Body of pancreas (tissue), 4 donors: Measurements from ENCODE around the gene PROB1. TPM values are rescaled to one million over a fixed set of nuclear protein-coding genes. Genes with fewer than 3 reads are reported as not detected.
A peak's percentile ranks its signal among the peaks of the same experiment; 100 is the strongest.

Experiments used
- ATAC-seq: fragments of 150-250 bp; one replicate; pipeline ENCODE4 v1.9.1; 2016
- DNase-seq, 4 donors: peaks; one replicate each; pipeline ENCODE4 v3.0.0-alpha.2; 2019
- H3K27ac ChIP-seq, 4 donors: fragments of 200-600 bp; sonication (generic); 1 replicate in 3 of 4; 2 replicates in 1 of 4; pipeline versions ENCODE4 v1.5.1 to v1.6.1; 2016 to 2019; ENCODE audit warnings: mild to moderate bottlenecking in 1 of 4, mixed read lengths in 1 of 4, moderate library complexity in 1 of 4
- H3K27me3 ChIP-seq, 2 donors: fragments of 200-600 bp; sonication (generic); one replicate each; pipeline ENCODE4 v1.6.0; 2016; ENCODE audit warnings: mild to moderate bottlenecking in 1 of 2
- H3K36me3 ChIP-seq, 2 donors: fragments of 200-600 bp; sonication (generic); replicated peaks in 1 of 2; 2 replicates each; pipeline ENCODE4 v1.5.1; 2016; ENCODE audit warnings: low read depth in 2 of 2; ENCODE audit not compliant: insufficient read depth in 1 of 2
- H3K4me1 ChIP-seq: fragments of 200-600 bp; sonication (generic); one replicate; pipeline ENCODE4 v1.6.0; 2016
- H3K4me3 ChIP-seq, 2 donors: fragments of 200-600 bp; sonication (generic); 1 replicate in 1 of 2; 2 replicates in 1 of 2; pipeline ENCODE4 v1.5.1; 2016 to 2019
- H3K9me3 ChIP-seq, 3 donors: fragments of 200-600 bp; sonication (generic); 1 replicate in 2 of 3; 2 replicates in 1 of 3; pipeline ENCODE4 v1.5.1; 2016
- POLR2A ChIP-seq, 3 donors: fragments of 450-650 bp; IDR thresholded peaks; one replicate each; pipeline ENCODE4 v1.6.1; 2016; ENCODE audit warnings: antibody characterized with exemption in 3 of 3, mild to moderate bottlenecking in 2 of 3
- WGBS, 2 donors: methylation state at CpG; one replicate each; pipeline ENCODE4 v1.1.5; 2017; 5-methylcytosine and 5-hydroxymethylcytosine counted together
- intact Hi-C: fragments of 100-400 bp; cut with DNase I; formaldehyde crosslinking; loops from one replicate; pipeline ENCODE4 v1.15.1; 2023
- total RNA-seq, 2 donors: library from RNA; depleted of rRNA; stranded (reverse); fragments of >200 nt; gene quantifications; one replicate each; pipeline ENCODE4 v1.1.0, GENCODE V29; 2016
- TF ChIP-seq, protein P1 (sequence below), 7 experiments: fragments of 450-650 bp in 4 of 7; fragments of 200-600 bp in 3 of 7; sonication (generic) in 3 of 7; IDR thresholded peaks; one replicate each; pipeline ENCODE4 v1.5.1; 2016 to 2019; ENCODE audit warnings: antibody characterized with exemption in 7 of 7

Gene PROB1
- total RNA-seq, 2 donors from 2014 or later: 0.52 to 1.3 TPM

GRCh38 chr5:139385061-139386049 lies 9.5 kb downstream of the PROB1 start:
- TF ChIP-seq POLR2A (IDR thresholded peaks at IDR 0.05): no peak
- TF ChIP-seq, protein P1, sequence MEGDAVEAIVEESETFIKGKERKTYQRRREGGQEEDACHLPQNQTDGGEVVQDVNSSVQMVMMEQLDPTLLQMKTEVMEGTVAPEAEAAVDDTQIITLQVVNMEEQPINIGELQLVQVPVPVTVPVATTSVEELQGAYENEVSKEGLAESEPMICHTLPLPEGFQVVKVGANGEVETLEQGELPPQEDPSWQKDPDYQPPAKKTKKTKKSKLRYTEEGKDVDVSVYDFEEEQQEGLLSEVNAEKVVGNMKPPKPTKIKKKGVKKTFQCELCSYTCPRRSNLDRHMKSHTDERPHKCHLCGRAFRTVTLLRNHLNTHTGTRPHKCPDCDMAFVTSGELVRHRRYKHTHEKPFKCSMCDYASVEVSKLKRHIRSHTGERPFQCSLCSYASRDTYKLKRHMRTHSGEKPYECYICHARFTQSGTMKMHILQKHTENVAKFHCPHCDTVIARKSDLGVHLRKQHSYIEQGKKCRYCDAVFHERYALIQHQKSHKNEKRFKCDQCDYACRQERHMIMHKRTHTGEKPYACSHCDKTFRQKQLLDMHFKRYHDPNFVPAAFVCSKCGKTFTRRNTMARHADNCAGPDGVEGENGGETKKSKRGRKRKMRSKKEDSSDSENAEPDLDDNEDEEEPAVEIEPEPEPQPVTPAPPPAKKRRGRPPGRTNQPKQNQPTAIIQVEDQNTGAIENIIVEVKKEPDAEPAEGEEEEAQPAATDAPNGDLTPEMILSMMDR (IDR thresholded peaks at IDR 0.05): peak in 4 of 7 experiments; percentile 25 to 35 (median 28)
- Histone ChIP-seq H3K4me1 (peaks cover 38% of the 10 kb centered on the region), H3K27ac (peak overlapping the region in 3 of 4 donors; percentile 47 to 69 (median 63)), H3K36me3 (no peaks in the 10 kb centered on the region), H3K4me3 (no peak overlapping the region), H3K27me3 (no peaks in the 10 kb centered on the region), H3K9me3 (no peaks in the 10 kb centered on the region)
- intact Hi-C loops: no loop called here
- 29 to 37% methylated on average over 8 of the region's 8 CpGs for WGBS, 2 donors
- ATAC-seq: peak; percentile 37
- DNase-seq: peak in 1 of 4 donors; percentile 42

GRCh38 chr5:139384591-139385051 lies 10.3 kb downstream of the PROB1 start:
- ATAC-seq (no peak), DNase-seq (no peak)
- Histone ChIP-seq H3K9me3 (no peaks in the 10 kb centered on the region), H3K27me3 (no peaks in the 10 kb centered on the region), H3K4me3 (no peak overlapping the region), H3K36me3 (no peaks in the 10 kb centered on the region), H3K4me1 (peaks cover 38% of the 10 kb centered on the region), H3K27ac (peak overlapping the region in 3 of 4 donors; percentile 47 to 69 (median 63))
- 69 to 70% methylated on average over 6 to 9 of the region's 9 CpGs for WGBS, 2 donors
- intact Hi-C loops: no loop called here
- TF ChIP-seq, protein P1 (IDR thresholded peaks at IDR 0.05): no peak
- no peak for TF ChIP-seq POLR2A (IDR thresholded peaks at IDR 0.05)

DNA sequence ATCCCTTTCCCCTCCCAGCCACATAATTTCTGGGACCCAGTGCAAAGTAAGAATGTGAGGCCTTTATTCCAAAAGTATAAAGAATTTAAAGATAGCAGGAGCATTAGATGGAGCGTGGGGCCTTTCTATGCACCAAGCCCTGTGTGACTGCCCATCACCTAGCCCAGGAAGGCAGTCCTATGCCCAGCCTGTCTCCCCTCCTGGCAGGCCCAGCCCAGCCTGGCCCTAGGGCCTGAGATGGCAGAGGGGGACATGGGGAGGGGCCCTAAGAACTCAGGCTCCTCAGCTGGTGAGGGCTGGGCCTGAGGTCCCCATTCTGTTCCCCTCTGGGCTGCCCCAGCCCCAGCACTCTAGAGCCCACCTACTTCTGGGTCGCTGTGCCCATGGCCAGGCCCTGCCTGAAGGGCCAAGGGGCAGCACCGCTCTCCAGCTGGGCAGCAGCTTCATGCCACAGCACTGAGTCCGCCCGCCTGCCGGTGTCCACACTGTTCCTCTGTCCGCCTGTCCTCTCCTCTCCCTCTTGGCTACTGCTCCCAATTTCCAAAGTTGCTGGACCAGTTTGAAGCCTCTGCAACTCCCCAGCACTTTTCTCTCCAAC lies 10.8 kb downstream of the PROB1 start:
- ATAC-seq (peak; percentile 25), DNase-seq (no peak)
- H3K4me3 ChIP-seq: no peak overlapping the region
- TF ChIP-seq POLR2A (IDR thresholded peaks at IDR 0.05): no peak
- TF ChIP-seq, protein P1 (IDR thresholded peaks at IDR 0.05): no peak
- no peaks in the 10 kb centered on the region for H3K9me3 ChIP-seq
- no peaks in the 10 kb centered on the region for H3K36me3 ChIP-seq
- peak overlapping the region in 3 of 4 donors; percentile 47 to 69 (median 63) for H3K27ac ChIP-seq
- H3K4me1 ChIP-seq: peaks cover 38% of the 10 kb centered on the region
- no peaks in the 10 kb centered on the region for H3K27me3 ChIP-seq
- WGBS, 2 donors: 61 to 82% methylated on average over 5 to 7 of the region's 7 CpGs
- intact Hi-C loops: no loop called here

GRCh38 chr5:139383275-139383992 lies 11.5 kb downstream of the PROB1 start, which contains the start of gene SLC23A1:
Gene SLC23A1 (minus strand): TSS chr5:139383297. CDS start chr5:139383253, 44 bp downstream.
- WGBS, 2 donors: 34 to 38% methylated on average over 10 of the region's 10 CpGs
- peak within 1 kb of the TSS in 3 of 4 donors; percentile 58 to 69 (median 63) for H3K27ac ChIP-seq
- peaks cover 37% of the 10 kb centered on the region for H3K4me1 ChIP-seq
- no peaks in the 10 kb centered on the region for H3K36me3 ChIP-seq
- DNase-seq: peak; percentile 40 to 68 (median 62)
- peak; percentile 58 for ATAC-seq
- TF ChIP-seq POLR2A (IDR thresholded peaks at IDR 0.05): no peak
- TF ChIP-seq, protein P1 (IDR thresholded peaks at IDR 0.05): no peak
- no peaks in the 10 kb centered on the region for H3K9me3 ChIP-seq
- no peaks in the 10 kb centered on the region for H3K27me3 ChIP-seq
- H3K4me3 ChIP-seq: no peak within 1 kb of the TSS
- intact Hi-C loops: no loop called here
